ENCODE results near the gene TRIP6.
"Not testable (repeated sequence)": the region's sequence is repeated elsewhere in the genome, so short reads cannot be mapped to it uniquely, and the experiment has no call there.

Gene TRIP6

GRCh38 chr7:100919335-100919734 is 52.1 kb downstream of the TRIP6 start:
- not testable (repeated sequence) for DNase-seq (ENCODE audit: low spot score)

- not testable (repeated sequence) for DNase-seq (ENCODE audit: low spot score)
Measured at GRCh38 chr7:100919779-100920437, 52.7 kb downstream of the TRIP6 start.

- DNase-seq (ENCODE audit: low spot score), result no peak
Measured at GRCh38 chr7:100921039-100921438, 53.9 kb downstream of the TRIP6 start.
